Natural killer cell treated with Interleukin-12 subunit alpha and Interleukin-12 subunit beta and Interleukin-15 and Interleukin-18, amount 100 ng/mL, for 72 hours (primary cell): Measurements from ENCODE around the gene ADAMTS3. TPM values are rescaled to one million over a fixed set of nuclear protein-coding genes. Genes with fewer than 3 reads are reported as not detected.
A peak's percentile ranks its signal among the peaks of the same experiment; 100 is the strongest.

Source experiments
- ATAC-seq, 2 donors: fragments of 150-1000 bp; cut with Tn5 transposase in 1 of 2; sonication (Bioruptor Pico), chemical (Tn5 transposase) in 1 of 2; 2 replicates each; pipeline ENCODE4 v1.10.0; 2021
- DNase-seq: peaks from one replicate; pipeline ENCODE4 v3.0.0; 2022; ENCODE audit warnings: low spot score
- H3K27ac Mint-ChIP-seq, 2 donors: 1 replicate in 1 of 2; 2 replicates in 1 of 2; pipeline ENCODE4 v1.8.0; 2022; ENCODE audit warnings: mixed read lengths in 2 of 2, mild to moderate bottlenecking in 1 of 2, moderate library complexity in 1 of 2
- H3K27me3 Mint-ChIP-seq, 2 donors: 1 replicate in 1 of 2; 2 replicates in 1 of 2; pipeline ENCODE4 v1.8.0; 2022; ENCODE audit warnings: mixed read lengths in 2 of 2
- H3K36me3 Mint-ChIP-seq: one replicate; pipeline ENCODE4 v1.8.0; 2022; ENCODE audit warnings: mixed read lengths
- H3K4me1 Mint-ChIP-seq, 2 donors: 1 replicate in 1 of 2; 2 replicates in 1 of 2; pipeline ENCODE4 v1.8.0; 2022; ENCODE audit warnings: low read depth in 2 of 2, mixed read lengths in 2 of 2, mild to moderate bottlenecking in 1 of 2
- H3K4me3 Mint-ChIP-seq: one replicate; pipeline ENCODE4 v1.8.0; 2022; ENCODE audit warnings: mixed read lengths
- H3K9me3 Mint-ChIP-seq: 2 replicates; pipeline ENCODE4 v1.8.0; 2022; ENCODE audit warnings: mixed read lengths
- total RNA-seq, 2 donors: library from RNA; stranded (reverse); gene quantifications; one replicate each; pipeline ENCODE4 v1.2.3, GENCODE V29; 2022

The ADAMTS3 gene
- total RNA-seq, 2 donors from 2014 or later: not detected

- Mint-ChIP-seq H3K36me3 (no peaks in the 10 kb centered on the region), H3K4me3 (no peak overlapping the region), H3K4me1 (peaks cover 8 to 13% of the 10 kb centered on the region in 2 donors), H3K9me3 (no peaks in the 10 kb centered on the region), H3K27me3 (no peaks in the 10 kb centered on the region), H3K27ac (no peak overlapping the region)
- DNase-seq (no peak), ATAC-seq (no peak)
Measured at GRCh38 chr4:72318421-72319170, 250.4 kb downstream of the ADAMTS3 start.

GRCh38 chr4:72314869-72315268 lies 254.2 kb downstream of the ADAMTS3 start:
- no peak overlapping the region for H3K27ac Mint-ChIP-seq
- H3K9me3 Mint-ChIP-seq: no peaks in the 10 kb centered on the region
- peaks cover 0 to 8% of the 10 kb centered on the region in 2 donors for H3K27me3 Mint-ChIP-seq
- no peak overlapping the region for H3K4me3 Mint-ChIP-seq
- H3K4me1 Mint-ChIP-seq: peaks cover 8 to 9% of the 10 kb centered on the region in 2 donors
- no peaks in the 10 kb centered on the region for H3K36me3 Mint-ChIP-seq
- ATAC-seq: no peak
- no peak for DNase-seq

- DNase-seq: no peak
- Mint-ChIP-seq H3K36me3 (no peaks in the 10 kb centered on the region), H3K9me3 (no peaks in the 10 kb centered on the region), H3K27ac (no peak overlapping the region), H3K27me3 (peaks cover 2 to 15% of the 10 kb centered on the region in 2 donors), H3K4me3 (no peak overlapping the region), H3K4me1 (no peaks in the 10 kb centered on the region)
- no peak for ATAC-seq
Measured at GRCh38 chr4:72313121-72313520, 255.9 kb downstream of the ADAMTS3 start.

DNA sequence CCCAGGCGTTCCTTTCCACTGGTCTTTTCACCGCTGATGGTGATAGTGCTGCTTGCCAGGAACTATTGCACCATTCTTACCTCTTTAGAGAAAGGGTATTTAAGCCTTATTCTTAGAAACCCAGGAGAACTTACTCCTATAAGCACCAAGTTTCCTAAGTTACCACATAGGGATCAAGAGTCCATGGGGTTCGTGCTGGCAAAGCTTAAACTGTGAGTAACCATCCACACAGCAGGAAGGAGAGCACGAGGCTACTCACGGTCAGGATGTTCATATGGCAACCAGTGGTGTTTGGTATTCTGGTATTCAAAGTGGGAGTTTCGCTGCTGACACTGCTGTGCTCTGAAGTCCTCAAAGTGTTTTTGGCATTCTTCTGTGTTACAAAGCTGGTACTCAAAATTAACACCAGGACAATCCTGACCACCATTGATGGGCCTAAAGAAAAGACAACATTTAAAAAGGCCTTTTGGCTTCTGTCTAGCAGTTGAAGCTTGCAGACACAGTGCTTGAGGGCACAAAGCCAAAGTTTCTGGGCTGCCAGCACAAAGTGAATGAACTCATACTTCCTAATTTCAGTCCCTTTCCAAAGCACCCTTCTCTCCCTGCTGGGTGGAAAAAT lies 256.9 kb downstream of the ADAMTS3 start:
- H3K27ac Mint-ChIP-seq: no peak overlapping the region
- H3K4me3 Mint-ChIP-seq: no peak overlapping the region
- peaks cover 2 to 15% of the 10 kb centered on the region in 2 donors for H3K27me3 Mint-ChIP-seq
- ATAC-seq (no peak), DNase-seq (no peak)
- H3K36me3 Mint-ChIP-seq: no peaks in the 10 kb centered on the region
- no peaks in the 10 kb centered on the region for H3K9me3 Mint-ChIP-seq
- H3K4me1 Mint-ChIP-seq: no peaks in the 10 kb centered on the region

DNA sequence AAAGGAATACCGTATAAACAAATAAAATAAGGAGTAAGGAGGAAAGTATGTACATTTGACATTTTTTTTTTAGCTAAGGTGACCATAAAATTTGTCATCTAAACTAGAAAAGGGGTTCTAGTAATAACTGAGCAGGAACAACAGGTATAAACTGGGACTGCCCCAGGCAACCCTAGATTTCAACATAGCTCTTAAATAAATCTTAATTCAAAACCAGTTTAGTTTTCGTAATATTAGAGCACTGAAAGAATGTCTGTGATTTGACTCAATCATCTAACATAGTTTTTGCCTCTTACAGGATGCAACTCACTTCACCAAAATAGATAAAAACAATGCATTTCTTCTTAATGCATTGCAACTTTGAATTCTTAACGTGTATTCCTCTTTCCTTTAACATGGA lies 257.7 kb downstream of the ADAMTS3 start:
- Mint-ChIP-seq H3K27me3 (peaks cover 2 to 15% of the 10 kb centered on the region in 2 donors), H3K4me3 (no peak overlapping the region), H3K9me3 (no peaks in the 10 kb centered on the region), H3K36me3 (no peaks in the 10 kb centered on the region), H3K27ac (no peak overlapping the region), H3K4me1 (no peaks in the 10 kb centered on the region)
- ATAC-seq (no peak), DNase-seq (no peak)

DNA sequence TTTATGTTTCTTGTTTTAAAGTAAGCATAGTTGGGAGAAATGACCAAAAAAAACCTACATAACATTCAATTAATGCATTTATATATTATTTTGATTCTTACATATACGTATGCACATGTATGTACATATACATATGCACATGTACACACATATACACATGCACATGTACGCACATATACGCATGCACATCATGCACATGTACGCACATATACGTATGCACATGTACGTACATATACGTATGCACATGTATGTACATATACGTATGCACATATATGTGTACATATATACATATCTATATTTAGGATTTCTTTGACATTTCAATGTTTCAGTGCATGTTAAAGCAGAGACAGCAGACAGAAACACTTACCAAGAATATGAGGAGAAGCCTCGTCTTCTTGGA lies 263.4 kb downstream of the ADAMTS3 start:
- Mint-ChIP-seq H3K4me3 (no peak overlapping the region), H3K36me3 (no peaks in the 10 kb centered on the region), H3K9me3 (no peaks in the 10 kb centered on the region), H3K27ac (no peak overlapping the region), H3K4me1 (no peaks in the 10 kb centered on the region), H3K27me3 (peaks cover 2 to 11% of the 10 kb centered on the region in 2 donors)
- DNase-seq: no peak
- ATAC-seq: no peak

- no peaks in the 10 kb centered on the region for H3K36me3 Mint-ChIP-seq
- no peak for ATAC-seq
- H3K9me3 Mint-ChIP-seq: no peaks in the 10 kb centered on the region
- no peaks in the 10 kb centered on the region for H3K4me1 Mint-ChIP-seq
- H3K27me3 Mint-ChIP-seq: peaks cover 2 to 10% of the 10 kb centered on the region in 2 donors
- no peak for DNase-seq
- no peak overlapping the region for H3K4me3 Mint-ChIP-seq
- no peak overlapping the region for H3K27ac Mint-ChIP-seq
Measured at GRCh38 chr4:72305080-72305479, 263.9 kb downstream of the ADAMTS3 start.

DNA sequence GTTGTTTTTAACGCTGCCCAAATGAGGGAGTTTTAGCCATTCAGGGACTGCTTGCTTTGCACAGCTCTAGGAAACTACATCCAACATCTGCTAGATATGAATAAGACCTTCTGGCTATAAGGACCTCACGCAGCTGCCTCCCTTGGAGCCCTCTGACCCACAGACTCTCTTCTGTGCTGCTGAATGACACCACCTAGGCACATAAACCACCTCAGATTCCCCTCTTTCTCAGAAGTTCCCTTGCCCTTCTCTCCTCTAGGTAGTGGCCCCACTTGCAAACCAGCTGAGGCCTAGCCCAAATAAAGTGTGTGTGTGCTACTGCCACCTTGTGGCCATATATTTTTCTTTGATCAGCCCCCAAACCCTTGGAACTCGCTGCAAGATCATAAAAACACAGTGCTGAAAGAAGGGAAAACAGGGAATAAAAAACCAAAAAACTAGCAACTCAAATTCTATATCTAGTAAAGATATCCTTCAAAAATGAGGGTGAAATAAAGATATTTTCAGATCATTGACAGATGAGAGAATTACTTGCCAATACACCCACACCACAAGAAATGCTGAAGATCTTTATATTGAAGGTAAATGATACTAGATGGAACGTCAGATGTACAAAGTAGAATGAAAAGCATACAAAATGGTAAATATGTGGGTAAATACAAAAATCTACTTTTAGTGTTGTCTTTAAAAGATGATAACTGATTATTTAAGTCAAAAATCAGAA lies 265.9 kb downstream of the ADAMTS3 start:
- no peak for DNase-seq
- H3K27ac Mint-ChIP-seq: no peak overlapping the region

DNA sequence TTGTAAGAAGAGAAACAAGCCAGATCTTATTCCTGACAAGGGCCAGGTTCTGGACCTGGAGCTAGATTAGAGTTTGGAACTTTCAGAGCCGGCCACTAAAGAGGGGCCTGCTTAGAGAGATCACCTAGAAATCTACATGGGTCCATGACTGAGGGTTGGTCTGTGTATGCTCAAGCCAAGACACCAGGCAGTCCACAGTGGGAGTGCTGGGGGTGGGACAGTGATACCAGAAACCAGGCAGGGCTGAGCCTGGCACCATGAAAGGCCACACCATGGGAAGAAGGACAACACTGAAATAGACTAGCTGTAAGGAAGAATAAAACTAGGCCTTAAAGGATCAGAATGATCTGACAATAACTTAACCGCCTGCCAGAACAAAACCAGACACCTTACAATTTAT lies 267.3 kb downstream of the ADAMTS3 start:
- Mint-ChIP-seq H3K27ac (no peak overlapping the region), H3K9me3 (no peaks in the 10 kb centered on the region), H3K4me1 (no peaks in the 10 kb centered on the region), H3K4me3 (no peak overlapping the region), H3K36me3 (no peaks in the 10 kb centered on the region), H3K27me3 (no peaks in the 10 kb centered on the region)
- DNase-seq (no peak), ATAC-seq (peak in 1 of 2 donors; percentile 53)

More for the DNA sequence above, 265.9 kb downstream of the ADAMTS3 start:
- ATAC-seq: peak in 1 of 2 donors; percentile 55
- H3K36me3 Mint-ChIP-seq: no peaks in the 10 kb centered on the region
- no peak overlapping the region for H3K4me3 Mint-ChIP-seq
- no peaks in the 10 kb centered on the region for H3K4me1 Mint-ChIP-seq
- no peaks in the 10 kb centered on the region for H3K9me3 Mint-ChIP-seq
- no peaks in the 10 kb centered on the region for H3K27me3 Mint-ChIP-seq

DNA sequence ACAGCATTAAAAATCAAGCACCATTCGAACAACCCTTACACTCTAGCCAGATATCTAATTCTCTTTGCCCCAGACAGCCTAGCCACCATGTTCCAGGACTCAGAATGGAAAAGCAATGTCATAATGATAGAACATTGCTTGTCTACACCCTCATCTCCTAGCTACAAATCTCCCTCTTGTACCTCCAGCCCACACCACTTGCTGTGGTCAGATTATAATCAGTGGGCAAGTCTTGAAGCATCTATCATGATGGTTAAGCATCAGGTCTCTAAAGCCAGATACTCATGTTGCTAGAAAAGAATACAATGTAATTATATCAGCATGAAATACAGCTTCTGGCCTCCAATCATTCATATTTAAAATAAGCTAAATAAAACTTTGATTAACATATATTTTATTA lies 268.9 kb downstream of the ADAMTS3 start:
- peaks cover 3 to 6% of the 10 kb centered on the region in 2 donors for H3K27me3 Mint-ChIP-seq
- no peaks in the 10 kb centered on the region for H3K9me3 Mint-ChIP-seq
- no peak overlapping the region for H3K27ac Mint-ChIP-seq
- ATAC-seq (no peak), DNase-seq (no peak)
- H3K36me3 Mint-ChIP-seq: no peaks in the 10 kb centered on the region
- H3K4me3 Mint-ChIP-seq: no peak overlapping the region
- H3K4me1 Mint-ChIP-seq: peaks cover 4 to 5% of the 10 kb centered on the region in 2 donors

DNA sequence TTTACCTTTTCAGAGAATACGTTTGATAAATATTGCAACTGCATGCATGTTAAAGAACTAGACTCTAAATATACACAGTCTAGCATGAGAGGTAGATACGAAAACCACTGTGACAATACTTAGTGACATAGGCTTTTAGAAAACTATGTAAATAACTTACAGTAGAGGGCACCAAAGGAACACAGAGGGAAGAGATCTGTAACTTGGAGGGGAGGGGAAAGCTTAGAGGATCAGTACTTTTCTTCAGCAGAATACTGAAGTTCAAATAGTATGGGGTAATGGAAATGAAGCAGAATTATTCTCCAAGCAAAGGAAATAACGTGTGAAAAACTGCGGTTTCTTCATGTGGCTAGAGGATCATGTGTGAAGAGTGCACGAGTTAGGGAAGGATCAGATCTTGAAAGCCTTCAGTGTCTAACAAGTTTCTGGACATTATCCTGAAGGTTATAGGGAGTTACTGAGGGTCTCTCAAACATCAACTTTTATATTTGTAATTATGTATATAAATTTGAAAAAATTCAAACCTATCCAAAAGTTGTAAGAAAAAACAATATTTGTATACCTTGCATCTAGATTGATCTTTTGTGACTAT lies 273.0 kb downstream of the ADAMTS3 start:
- Mint-ChIP-seq H3K27me3 (peaks cover 21 to 24% of the 10 kb centered on the region in 2 donors), H3K36me3 (no peaks in the 10 kb centered on the region), H3K4me1 (peaks cover 4 to 5% of the 10 kb centered on the region in 2 donors), H3K27ac (no peak overlapping the region), H3K9me3 (no peaks in the 10 kb centered on the region), H3K4me3 (no peak overlapping the region)
- DNase-seq: no peak
- ATAC-seq: no peak

DNA sequence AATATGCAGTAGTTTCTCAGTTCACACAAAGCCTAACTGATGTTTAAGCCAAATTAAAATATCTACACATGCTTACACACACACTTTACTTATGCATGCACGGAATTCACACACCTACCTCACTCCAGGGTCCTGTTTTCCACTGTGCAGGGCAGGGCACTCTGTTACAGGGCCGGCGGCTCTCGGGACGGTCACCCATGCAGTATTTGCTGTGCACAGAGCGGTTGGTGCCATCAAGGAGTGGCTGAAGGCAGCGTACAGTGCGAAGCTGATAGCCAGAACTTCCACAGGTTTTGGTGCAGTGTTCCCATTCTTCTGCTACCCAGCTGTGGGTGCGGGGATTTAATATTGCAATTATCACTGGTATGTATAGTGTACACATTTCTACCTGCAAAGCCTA lies 278.3 kb downstream of the ADAMTS3 start:
- Mint-ChIP-seq H3K4me1 (peaks cover 0 to under 1% of the 10 kb centered on the region in 2 donors), H3K27me3 (peaks cover 28 to 33% of the 10 kb centered on the region in 2 donors)

GRCh38 chr4:72286910-72287309 lies 282.1 kb downstream of the ADAMTS3 start:
- Mint-ChIP-seq H3K27me3 (peaks cover 11 to 13% of the 10 kb centered on the region in 2 donors), H3K9me3 (no peaks in the 10 kb centered on the region), H3K4me3 (no peak overlapping the region), H3K27ac (no peak overlapping the region), H3K4me1 (no peaks in the 10 kb centered on the region), H3K36me3 (no peaks in the 10 kb centered on the region)
- DNase-seq (no peak), ATAC-seq (no peak)

More for the DNA sequence above, 278.3 kb downstream of the ADAMTS3 start:
- Mint-ChIP-seq H3K36me3 (no peaks in the 10 kb centered on the region), H3K9me3 (no peaks in the 10 kb centered on the region), H3K27ac (no peak overlapping the region), H3K4me3 (no peak overlapping the region)
- ATAC-seq (no peak), DNase-seq (no peak)

DNA sequence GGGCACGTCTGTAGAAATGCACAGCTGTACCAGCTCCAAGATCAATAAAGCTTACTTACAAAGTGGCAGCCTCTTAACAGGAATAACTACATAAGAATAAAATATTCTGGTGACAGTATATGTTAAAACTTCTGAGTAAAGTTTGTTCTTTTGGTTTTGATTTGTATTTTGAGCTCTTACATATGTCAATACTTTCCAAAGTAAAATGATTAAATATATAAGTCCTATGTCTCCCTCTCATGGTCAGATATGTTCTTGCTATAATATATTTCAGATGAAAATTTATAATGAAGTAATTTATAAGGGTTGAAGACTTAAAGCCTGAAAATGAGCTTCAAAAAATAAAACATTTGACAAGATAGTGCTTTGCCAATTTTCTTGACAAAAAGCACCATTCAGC lies 282.8 kb downstream of the ADAMTS3 start:
- Mint-ChIP-seq H3K4me3 (no peak overlapping the region), H3K27ac (no peak overlapping the region), H3K27me3 (peaks cover 11 to 13% of the 10 kb centered on the region in 2 donors), H3K36me3 (no peaks in the 10 kb centered on the region), H3K4me1 (no peaks in the 10 kb centered on the region), H3K9me3 (no peaks in the 10 kb centered on the region)
- ATAC-seq (no peak), DNase-seq (no peak)
